WTC11 (cell line): Measurements from ENCODE around the gene SERTAD2.

Experiments used
- ATF3 ChIP-seq: sonication (generic); formaldehyde crosslinking; conservative IDR thresholded peaks from 2 replicates; pipeline ENCODE4 v1.8.1; 2022; ENCODE audit warnings: mild to moderate bottlenecking, missing genetic modification reagents
- CTCF ChIP-seq: fragments of 200-600 bp; IDR thresholded peaks from 2 replicates; pipeline ENCODE4 v1.8.0; 2022; ENCODE audit warnings: antibody characterized with exemption
- ELF4 ChIP-seq: sonication (generic); formaldehyde crosslinking; IDR thresholded peaks from 2 replicates; pipeline ENCODE4 v1.8.1; 2022; ENCODE audit warnings: low read depth, mild to moderate bottlenecking, moderate library complexity, missing genetic modification reagents
- GABPB1 ChIP-seq: sonication (generic); formaldehyde crosslinking; IDR thresholded peaks from 2 replicates; pipeline ENCODE4 v1.8.1; 2023; ENCODE audit warnings: mild to moderate bottlenecking, missing genetic modification reagents
- IRF1 ChIP-seq: sonication (generic); formaldehyde crosslinking; IDR thresholded peaks from 2 replicates; pipeline ENCODE4 v1.8.0; 2023; ENCODE audit warnings: missing genetic modification reagents
- MAX ChIP-seq: sonication (generic); formaldehyde crosslinking; IDR thresholded peaks from 2 replicates; pipeline ENCODE4 v1.8.0; 2022; ENCODE audit warnings: mild to moderate bottlenecking, missing genetic modification reagents
- NR2C2 ChIP-seq: sonication (generic); formaldehyde crosslinking; IDR thresholded peaks from 2 replicates; pipeline ENCODE4 v1.8.0; 2022; ENCODE audit warnings: mild to moderate bottlenecking, missing genetic modification reagents
- SP1 ChIP-seq: sonication (generic); formaldehyde crosslinking; conservative IDR thresholded peaks from 2 replicates; pipeline ENCODE4 v1.8.1; 2022; ENCODE audit warnings: missing genetic modification reagents
- ZNF138 ChIP-seq: sonication (generic); formaldehyde crosslinking; conservative IDR thresholded peaks from 2 replicates; pipeline ENCODE4 v1.8.1; 2022; ENCODE audit warnings: mild to moderate bottlenecking, moderate library complexity, missing genetic modification reagents
- ZNF425 ChIP-seq: fragments of 250-450 bp; sonication (Bioruptor Pico); conservative IDR thresholded peaks from 2 replicates; pipeline ENCODE4 v1.9.0; 2021; ENCODE audit warnings: mild to moderate bottlenecking

GRCh38 chr2:64607381-64608304, 46.1 kb downstream of the SERTAD2 start:
- TF ChIP-seq NR2C2 (CRISPR knock-in tag) = no peak
- no peak for TF ChIP-seq ZNF425 (CRISPR knock-in tag)
- no peak for TF ChIP-seq GABPB1 (CRISPR knock-in tag)
- no peak for TF ChIP-seq CTCF
- no peak for TF ChIP-seq IRF1 (CRISPR knock-in tag)
- no peak for TF ChIP-seq MAX (CRISPR knock-in tag)
- no peak for TF ChIP-seq SP1 (CRISPR knock-in tag)
- TF ChIP-seq ATF3 (CRISPR knock-in tag) = no peak
- no peak for TF ChIP-seq ELF4
- no peak for TF ChIP-seq ZNF138 (CRISPR knock-in tag)
